SKM-1 treated with dmso at 0.1 percent for 144 hours (cell line): ENCODE data around the gene HECTD1.

Experiments used
- DNase-seq: peaks from one replicate; lab custom pipeline; 2025; ENCODE audit not compliant: unreplicated experiment; lab: John Stamatoyannopoulos, UW

The HECTD1 gene

GRCh38 chr14:31161274-31161673 lies 46.3 kb downstream of the HECTD1 start:
- DNase-seq = no peak

- DNase-seq = no peak
Observed at GRCh38 chr14:31159682-31160296, 47.8 kb downstream of the HECTD1 start.

GRCh38 chr14:31154956-31155355 lies 52.6 kb downstream of the HECTD1 start:
- no peak for DNase-seq

- DNase-seq = no peak
Observed at GRCh38 chr14:31142455-31143087, 65.0 kb downstream of the HECTD1 start.

- no peak for DNase-seq
Observed at GRCh38 chr14:31139301-31139847, 68.2 kb downstream of the HECTD1 start.

GRCh38 chr14:31138301-31138700 lies 69.3 kb downstream of the HECTD1 start:
- no peak for DNase-seq

- no peak for DNase-seq
Observed at GRCh38 chr14:31137214-31137889, 70.2 kb downstream of the HECTD1 start.

- DNase-seq = no peak
Observed at GRCh38 chr14:31133133-31133532, 74.5 kb downstream of the HECTD1 start.

GRCh38 chr14:31128601-31129526 lies 78.7 kb downstream of the HECTD1 start:
- peak; percentile 46 for DNase-seq

GRCh38 chr14:31127690-31128089 lies 79.9 kb downstream of the HECTD1 start:
- no peak for DNase-seq

GRCh38 chr14:31126680-31127079 lies 80.9 kb downstream of the HECTD1 start:
- no peak for DNase-seq

- DNase-seq = no peak
Observed at GRCh38 chr14:31125231-31125630, 82.4 kb downstream of the HECTD1 start.

GRCh38 chr14:31124197-31124596 lies 83.4 kb downstream of the HECTD1 start:
- no peak for DNase-seq

GRCh38 chr14:31122921-31123320 lies 84.7 kb downstream of the HECTD1 start:
- DNase-seq = no peak

- no peak for DNase-seq
Observed at GRCh38 chr14:31122098-31122611, 85.4 kb downstream of the HECTD1 start.

GRCh38 chr14:31118892-31119291 lies 88.7 kb downstream of the HECTD1 start:
- DNase-seq = no peak

GRCh38 chr14:31113794-31114193 lies 93.8 kb downstream of the HECTD1 start:
- DNase-seq = no peak

- DNase-seq = no peak
Observed at GRCh38 chr14:31110872-31111271, 96.7 kb downstream of the HECTD1 start.

- no peak for DNase-seq
Observed at GRCh38 chr14:31109257-31109656, 98.3 kb downstream of the HECTD1 start.

GRCh38 chr14:31106768-31107167 lies 100.8 kb downstream of the HECTD1 start:
- DNase-seq = no peak

- DNase-seq = no peak
Observed at GRCh38 chr14:31097081-31097480, 110.5 kb downstream of the HECTD1 start.
